ENCODE measurements around the gene CCDC90B. TPM values are rescaled to one million over a fixed set of nuclear protein-coding genes. Genes with fewer than 3 reads are reported as not detected.
"Not testable (repeated sequence)": the region's sequence is repeated elsewhere in the genome, so short reads cannot be mapped to it uniquely, and the experiment has no call there.

CCDC90B gene, protein sequence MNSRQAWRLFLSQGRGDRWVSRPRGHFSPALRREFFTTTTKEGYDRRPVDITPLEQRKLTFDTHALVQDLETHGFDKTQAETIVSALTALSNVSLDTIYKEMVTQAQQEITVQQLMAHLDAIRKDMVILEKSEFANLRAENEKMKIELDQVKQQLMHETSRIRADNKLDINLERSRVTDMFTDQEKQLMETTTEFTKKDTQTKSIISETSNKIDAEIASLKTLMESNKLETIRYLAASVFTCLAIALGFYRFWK
- total RNA-seq: 10 to 100 TPM; 35.0 to 38.6 TPM
- 10 to 100 TPM; 31.6 to 84.6 TPM for polyA plus RNA-seq
- long read RNA-seq, donor 1, full-length matches to known transcripts: 71 of 91 reads
- long read RNA-seq, donor 1, partial matches to known transcripts: 6 of 91 reads
- long read RNA-seq, donor 1, other reads (novel, unspliced or antisense): 14 of 91 reads
- long read RNA-seq, donor 2, full-length matches to known transcripts: 11 of 16 reads
- long read RNA-seq, donor 2, partial matches to known transcripts: 0 of 16 reads
- long read RNA-seq, donor 2, other reads (novel, unspliced or antisense): 5 of 16 reads

- Histone ChIP-seq H3K36me3 (ENCODE audit: control insufficient read depth in 1 of 2, insufficient read depth in 2 of 2, low read length in 1 of 2) (no peaks in the 10 kb centered on the region), H3K27ac (ENCODE audit: low read depth in 1 of 2, low read length in 2 of 2) (peak within 1 kb of the TSS in 1 of 2 donors; percentile 99), H3K9me3 (ENCODE audit: control insufficient read depth, low read length) (no peaks in the 10 kb centered on the region), H3K4me1 (ENCODE audit: control insufficient read depth in 1 of 2, insufficient read depth in 2 of 2, low read length in 2 of 2) (peaks cover 0 to 5% of the 10 kb centered on the region in 2 donors), H3K27me3 (ENCODE audit: control insufficient read depth in 1 of 2, insufficient read depth in 2 of 2, low read length in 1 of 2) (no peaks in the 10 kb centered on the region), H3K4me3 (ENCODE audit: low read length in 2 of 2) (peak within 1 kb of the TSS; percentile 68 to 86)
- peak; percentile 97 to 98 for DNase-seq
- WGBS, 2 donors: 0 to 1% methylated on average over 55 of the region's 55 CpGs
- intact Hi-C loops (cut with DNase I): loop anchor here (1.0 to 10.0 kb wide), 4 partner anchors 91 to 385 kb away; partner anchors contain the start of genes ANKRD42 (in 2 of the 2), DDIAS (in 2 of the 2), PCF11 (in 1 of the 2) and PRCP (in 1 of the 2)
- ATAC-seq (ENCODE audit: low FRiP score): peak; percentile 99
Measured at GRCh38 chr11:83285771-83286528, at the start of gene CCDC90B. Gene CCDC90B (minus strand): TSS chr11:83286367. CDS start chr11:83285972, 395 bp downstream.

- H3K27ac ChIP-seq (ENCODE audit: low read depth in 1 of 2, low read length in 2 of 2): no peak overlapping the region
- no peaks in the 10 kb centered on the region for H3K36me3 ChIP-seq (ENCODE audit: control insufficient read depth in 1 of 2, insufficient read depth in 2 of 2, low read length in 1 of 2)
- WGBS, 2 donors: 69 to 75% methylated on average over 4 of the region's 4 CpGs
- no peak overlapping the region for H3K4me3 ChIP-seq (ENCODE audit: low read length in 2 of 2)
- intact Hi-C loops (cut with DNase I): no loop called here
- no peaks in the 10 kb centered on the region for H3K9me3 ChIP-seq (ENCODE audit: control insufficient read depth, low read length)
- H3K27me3 ChIP-seq (ENCODE audit: control insufficient read depth in 1 of 2, insufficient read depth in 2 of 2, low read length in 1 of 2): no peaks in the 10 kb centered on the region
- ATAC-seq (ENCODE audit: low FRiP score): no peak
- no peak for DNase-seq
- H3K4me1 ChIP-seq (ENCODE audit: control insufficient read depth in 1 of 2, insufficient read depth in 2 of 2, low read length in 2 of 2): no peaks in the 10 kb centered on the region
Measured at GRCh38 chr11:83335446-83336070, 49.4 kb upstream of the CCDC90B start.

DNA sequence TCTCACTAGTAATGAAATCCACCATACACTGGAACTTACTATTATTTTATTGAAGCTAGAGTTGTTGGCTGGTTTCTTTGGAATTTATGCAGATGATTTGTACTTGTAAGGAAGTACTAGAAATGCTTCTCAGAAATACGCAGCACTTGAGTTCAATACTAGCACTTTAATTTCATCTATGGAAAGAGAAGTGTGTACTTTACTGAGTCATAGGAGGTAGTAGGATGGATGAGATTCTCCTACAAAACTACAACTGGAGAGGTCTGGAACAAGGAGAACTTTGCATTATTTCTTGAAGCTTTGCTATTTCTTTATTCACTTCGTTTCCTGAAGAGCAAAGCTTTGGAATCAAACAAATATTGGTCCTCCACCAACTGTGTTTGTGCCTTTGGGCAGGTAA lies 44.1 kb upstream of the CCDC90B start:
- H3K36me3 ChIP-seq (ENCODE audit: control insufficient read depth in 1 of 2, insufficient read depth in 2 of 2, low read length in 1 of 2): no peaks in the 10 kb centered on the region
- H3K27ac ChIP-seq (ENCODE audit: low read depth in 1 of 2, low read length in 2 of 2): no peak overlapping the region
- DNase-seq (no peak), ATAC-seq (ENCODE audit: low FRiP score) (no peak)
- H3K4me3 ChIP-seq (ENCODE audit: low read length in 2 of 2): no peak overlapping the region
- H3K4me1 ChIP-seq (ENCODE audit: control insufficient read depth in 1 of 2, insufficient read depth in 2 of 2, low read length in 2 of 2): no peaks in the 10 kb centered on the region
- intact Hi-C loops (cut with DNase I): no loop called here
- H3K9me3 ChIP-seq (ENCODE audit: control insufficient read depth, low read length): no peaks in the 10 kb centered on the region
- no peaks in the 10 kb centered on the region for H3K27me3 ChIP-seq (ENCODE audit: control insufficient read depth in 1 of 2, insufficient read depth in 2 of 2, low read length in 1 of 2)
- WGBS, 2 donors: 76 to 77% methylated on average over 2 of the region's 2 CpGs

DNA sequence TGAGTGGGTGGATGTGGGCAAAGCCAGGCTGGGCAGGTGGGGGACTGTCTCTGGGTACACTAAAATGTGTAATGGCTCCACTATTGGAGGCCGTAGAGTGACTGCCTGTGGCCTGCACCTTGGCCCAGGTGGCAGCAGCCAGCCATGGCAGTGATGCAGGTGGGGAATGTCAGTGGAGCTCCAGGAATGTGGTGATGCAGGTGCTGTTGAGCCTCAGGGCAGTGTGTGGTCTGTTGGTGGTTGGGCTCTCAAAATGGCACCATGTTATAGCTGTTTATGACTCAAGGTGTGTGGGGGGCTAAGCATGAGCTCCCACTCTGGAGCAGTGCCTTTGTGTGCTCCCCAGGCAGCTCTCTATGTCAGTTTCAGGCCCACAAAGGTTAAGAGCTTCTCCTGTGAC lies 40.2 kb upstream of the CCDC90B start:
- intact Hi-C loops (cut with DNase I): no loop called here
- no peak for ATAC-seq (ENCODE audit: low FRiP score)
- no peaks in the 10 kb centered on the region for H3K36me3 ChIP-seq (ENCODE audit: control insufficient read depth in 1 of 2, insufficient read depth in 2 of 2, low read length in 1 of 2)
- no peak overlapping the region for H3K27ac ChIP-seq (ENCODE audit: low read depth in 1 of 2, low read length in 2 of 2)
- 85 to 88% methylated on average over 1 of the region's 1 CpG for WGBS, 2 donors
- no peak overlapping the region for H3K4me3 ChIP-seq (ENCODE audit: low read length in 2 of 2)
- H3K9me3 ChIP-seq (ENCODE audit: control insufficient read depth, low read length): no peaks in the 10 kb centered on the region
- no peak for DNase-seq
- no peaks in the 10 kb centered on the region for H3K27me3 ChIP-seq (ENCODE audit: control insufficient read depth in 1 of 2, insufficient read depth in 2 of 2, low read length in 1 of 2)
- no peaks in the 10 kb centered on the region for H3K4me1 ChIP-seq (ENCODE audit: control insufficient read depth in 1 of 2, insufficient read depth in 2 of 2, low read length in 2 of 2)

GRCh38 chr11:83319346-83319745 lies 33.2 kb upstream of the CCDC90B start:
- intact Hi-C loops (cut with DNase I): no loop called here
- H3K4me3 ChIP-seq (ENCODE audit: low read length in 2 of 2): no peak overlapping the region
- H3K27ac ChIP-seq (ENCODE audit: low read depth in 1 of 2, low read length in 2 of 2): no peak overlapping the region
- H3K27me3 ChIP-seq (ENCODE audit: control insufficient read depth in 1 of 2, insufficient read depth in 2 of 2, low read length in 1 of 2): no peaks in the 10 kb centered on the region
- H3K4me1 ChIP-seq (ENCODE audit: control insufficient read depth in 1 of 2, insufficient read depth in 2 of 2, low read length in 2 of 2): no peaks in the 10 kb centered on the region
- no peaks in the 10 kb centered on the region for H3K9me3 ChIP-seq (ENCODE audit: control insufficient read depth, low read length)
- WGBS, 2 donors: 38 to 66% methylated on average over 4 of the region's 4 CpGs
- H3K36me3 ChIP-seq (ENCODE audit: control insufficient read depth in 1 of 2, insufficient read depth in 2 of 2, low read length in 1 of 2): no peaks in the 10 kb centered on the region
- no peak for DNase-seq
- no peak for ATAC-seq (ENCODE audit: low FRiP score)

DNA sequence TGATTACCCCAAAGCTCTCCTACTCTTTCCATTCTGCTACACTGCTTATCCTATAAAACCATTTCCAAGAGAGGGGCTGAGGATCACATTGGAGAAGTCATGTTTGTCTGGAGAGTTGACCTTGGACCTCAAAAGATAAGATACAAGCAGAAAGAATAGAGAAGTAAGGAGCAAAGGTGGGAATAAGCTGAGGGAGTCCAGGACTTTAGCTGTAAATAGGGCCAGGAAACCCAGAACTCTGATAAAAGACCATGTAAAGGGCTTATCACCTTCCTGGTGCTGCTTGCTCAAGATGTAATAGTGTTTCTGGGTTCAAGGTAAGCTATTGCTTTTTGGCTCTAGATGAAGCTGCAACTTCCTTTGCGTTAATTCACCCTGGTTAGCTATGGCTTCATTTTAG lies 32.8 kb upstream of the CCDC90B start:
- Histone ChIP-seq H3K36me3 (ENCODE audit: control insufficient read depth in 1 of 2, insufficient read depth in 2 of 2, low read length in 1 of 2) (no peaks in the 10 kb centered on the region), H3K9me3 (ENCODE audit: control insufficient read depth, low read length) (no peaks in the 10 kb centered on the region), H3K27ac (ENCODE audit: low read depth in 1 of 2, low read length in 2 of 2) (no peak overlapping the region), H3K27me3 (ENCODE audit: control insufficient read depth in 1 of 2, insufficient read depth in 2 of 2, low read length in 1 of 2) (no peaks in the 10 kb centered on the region), H3K4me3 (ENCODE audit: low read length in 2 of 2) (no peak overlapping the region), H3K4me1 (ENCODE audit: control insufficient read depth in 1 of 2, insufficient read depth in 2 of 2, low read length in 2 of 2) (no peaks in the 10 kb centered on the region)
- ATAC-seq (ENCODE audit: low FRiP score) (no peak), DNase-seq (no peak)
- intact Hi-C loops (cut with DNase I): no loop called here
- WGBS, 2 donors: 82 to 90% methylated on average over 1 of the region's 1 CpG

DNA sequence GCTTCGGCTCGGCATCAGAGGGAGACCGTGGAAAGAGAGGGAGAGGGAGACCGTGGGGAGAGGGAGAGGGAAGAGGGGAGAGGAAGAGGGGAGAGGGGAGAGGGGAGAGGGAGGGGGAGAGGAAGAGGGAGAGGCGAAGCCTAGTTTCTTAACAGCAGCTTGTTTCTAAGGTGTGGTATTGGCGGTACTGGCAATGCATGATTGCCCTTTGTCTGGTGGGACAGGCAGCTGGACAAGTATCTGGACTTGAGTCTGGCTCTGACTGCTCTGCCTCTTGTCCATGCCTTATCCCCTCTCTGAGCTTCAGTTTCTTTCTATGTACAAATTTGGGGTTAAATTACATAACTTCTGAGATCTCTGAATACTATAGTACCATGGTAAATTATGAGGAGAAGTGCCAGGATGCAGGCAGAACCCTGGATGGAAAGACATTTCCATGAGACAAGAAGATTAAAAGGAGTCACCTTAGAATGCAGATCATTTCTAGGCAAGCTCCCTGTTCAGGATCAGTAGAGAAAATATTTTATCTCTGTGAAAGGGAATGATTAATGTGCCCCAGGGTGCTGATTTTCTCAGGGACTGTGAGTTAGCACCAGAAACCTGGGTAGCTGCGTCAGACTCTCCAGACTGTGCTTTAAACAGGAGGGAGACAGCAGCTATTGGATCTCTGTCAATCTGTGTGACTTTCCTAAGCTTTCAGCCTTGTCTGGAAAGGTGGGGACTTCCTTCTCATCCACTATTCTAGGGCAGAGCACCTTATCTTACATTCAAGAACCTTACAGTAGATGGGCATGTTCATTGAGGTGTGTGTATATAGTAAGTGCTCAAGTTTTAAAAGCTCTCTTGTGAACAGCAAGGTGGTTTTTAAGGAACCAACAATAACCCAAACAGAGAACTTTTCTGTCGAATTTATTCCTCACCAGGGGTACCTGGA lies 31.9 kb upstream of the CCDC90B start:
- WGBS, 2 donors: 68 to 79% methylated on average over 6 to 8 of the region's 8 CpGs
- DNase-seq (no peak), ATAC-seq (ENCODE audit: low FRiP score) (no peak)
- Histone ChIP-seq H3K36me3 (ENCODE audit: control insufficient read depth in 1 of 2, insufficient read depth in 2 of 2, low read length in 1 of 2) (no peaks in the 10 kb centered on the region), H3K27ac (ENCODE audit: low read depth in 1 of 2, low read length in 2 of 2) (no peak overlapping the region), H3K27me3 (ENCODE audit: control insufficient read depth in 1 of 2, insufficient read depth in 2 of 2, low read length in 1 of 2) (no peaks in the 10 kb centered on the region), H3K4me3 (ENCODE audit: low read length in 2 of 2) (no peak overlapping the region), H3K9me3 (ENCODE audit: control insufficient read depth, low read length) (no peaks in the 10 kb centered on the region), H3K4me1 (ENCODE audit: control insufficient read depth in 1 of 2, insufficient read depth in 2 of 2, low read length in 2 of 2) (no peaks in the 10 kb centered on the region)
- intact Hi-C loops (cut with DNase I): no loop called here

- H3K4me1 ChIP-seq (ENCODE audit: control insufficient read depth in 1 of 2, insufficient read depth in 2 of 2, low read length in 2 of 2); intact Hi-C loops (cut with DNase I); H3K36me3 ChIP-seq (ENCODE audit: control insufficient read depth in 1 of 2, insufficient read depth in 2 of 2, low read length in 1 of 2); H3K27ac ChIP-seq (ENCODE audit: low read depth in 1 of 2, low read length in 2 of 2); H3K4me3 ChIP-seq (ENCODE audit: low read length in 2 of 2); ATAC-seq (ENCODE audit: low FRiP score); H3K27me3 ChIP-seq (ENCODE audit: control insufficient read depth in 1 of 2, insufficient read depth in 2 of 2, low read length in 1 of 2); DNase-seq; H3K9me3 ChIP-seq (ENCODE audit: control insufficient read depth, low read length): not testable (repeated sequence)
- WGBS, 2 donors: 96 to 97% methylated on average over 18 to 31 of the region's 31 CpGs
Measured at GRCh38 chr11:83316897-83317268, 30.7 kb upstream of the CCDC90B start.
